ENCODE results near the gene RORC. TPM values are rescaled to one million over a fixed set of nuclear protein-coding genes. Genes with fewer than 3 reads are reported as not detected.

The RORC gene
- polyA plus RNA-seq, 3 donors: 0.03 TPM; not detected in 2

- H3K36me3 Mint-ChIP-seq: no peaks in the 10 kb centered on the region
- H3K4me1 ChIP-seq (ENCODE audit: control insufficient read depth in 1 of 2, insufficient read depth in 2 of 2, low read length in 2 of 2): peaks cover 41% of the 10 kb centered on the region in 2 donors
- no peak overlapping the region for H3K4me2 ChIP-seq (replicated peaks; ENCODE audit: extremely low read depth, low read length, poor library complexity, severe bottlenecking)
- peaks cover 51% of the 10 kb centered on the region for H3K4me1 Mint-ChIP-seq
- no peak overlapping the region for H3K27ac ChIP-seq (ENCODE audit: low read depth in 1 of 2, low read length in 2 of 2)
- no peak overlapping the region for H3K9ac ChIP-seq (ENCODE audit: insufficient read depth, low read length, poor library complexity, severe bottlenecking)
- WGBS (ENCODE audit: insufficient coverage): 99% methylated on average over 6 of the region's 7 CpGs
- no peaks in the 10 kb centered on the region for H3K36me3 ChIP-seq (replicated peaks in 1 of 2; ENCODE audit: control insufficient read depth in 1 of 2, insufficient read depth in 2 of 2, low read length in 2 of 2)
- DNase-seq: no peak
- H3K4me3 ChIP-seq (replicated peaks in 1 of 3; ENCODE audit: low read depth in 2 of 3, low read length in 3 of 3): no peak overlapping the region
- H3K9me3 Mint-ChIP-seq: peaks cover 0 to 8% (median 3%) of the 10 kb centered on the region in 7 donors
- peaks cover 1 to 8% (median 2%) of the 10 kb centered on the region in 3 donors for H3K27me3 Mint-ChIP-seq (ENCODE audit: low read depth in 3 of 3)
- H2AFZ ChIP-seq (ENCODE audit: insufficient read depth, low read depth, low read length, poor library complexity, severe bottlenecking): no peak overlapping the region
- no peak overlapping the region for H3K27ac Mint-ChIP-seq
- no peaks in the 10 kb centered on the region for H3K79me2 ChIP-seq (ENCODE audit: insufficient read depth, low read length)
- H3K27me3 ChIP-seq (ENCODE audit: control insufficient read depth in 2 of 2, insufficient read depth in 2 of 2, low read length in 2 of 2): no peaks in the 10 kb centered on the region
- H4K20me1 ChIP-seq (ENCODE audit: insufficient read depth, low read length): no peaks in the 10 kb centered on the region
- TF ChIP-seq, protein P1, sequence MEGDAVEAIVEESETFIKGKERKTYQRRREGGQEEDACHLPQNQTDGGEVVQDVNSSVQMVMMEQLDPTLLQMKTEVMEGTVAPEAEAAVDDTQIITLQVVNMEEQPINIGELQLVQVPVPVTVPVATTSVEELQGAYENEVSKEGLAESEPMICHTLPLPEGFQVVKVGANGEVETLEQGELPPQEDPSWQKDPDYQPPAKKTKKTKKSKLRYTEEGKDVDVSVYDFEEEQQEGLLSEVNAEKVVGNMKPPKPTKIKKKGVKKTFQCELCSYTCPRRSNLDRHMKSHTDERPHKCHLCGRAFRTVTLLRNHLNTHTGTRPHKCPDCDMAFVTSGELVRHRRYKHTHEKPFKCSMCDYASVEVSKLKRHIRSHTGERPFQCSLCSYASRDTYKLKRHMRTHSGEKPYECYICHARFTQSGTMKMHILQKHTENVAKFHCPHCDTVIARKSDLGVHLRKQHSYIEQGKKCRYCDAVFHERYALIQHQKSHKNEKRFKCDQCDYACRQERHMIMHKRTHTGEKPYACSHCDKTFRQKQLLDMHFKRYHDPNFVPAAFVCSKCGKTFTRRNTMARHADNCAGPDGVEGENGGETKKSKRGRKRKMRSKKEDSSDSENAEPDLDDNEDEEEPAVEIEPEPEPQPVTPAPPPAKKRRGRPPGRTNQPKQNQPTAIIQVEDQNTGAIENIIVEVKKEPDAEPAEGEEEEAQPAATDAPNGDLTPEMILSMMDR (IDR thresholded peaks at IDR 0.05): no peak
- intact Hi-C loops (cut with micrococcal nuclease): no loop called here
- H3K9me3 ChIP-seq (replicated peaks in 1 of 2; ENCODE audit: control insufficient read depth in 1 of 2, insufficient read depth in 1 of 2, low read length in 2 of 2): no peaks in the 10 kb centered on the region
- no peak overlapping the region for H3K4me3 Mint-ChIP-seq
These were observed 29.0 kb upstream of the RORC start for GRCh38 chr1:151860504-151861187.

- Histone ChIP-seq H4K20me1 (ENCODE audit: insufficient read depth, low read length) (no peaks in the 10 kb centered on the region), H3K9me3 (replicated peaks in 1 of 2; ENCODE audit: control insufficient read depth in 1 of 2, insufficient read depth in 1 of 2, low read length in 2 of 2) (no peaks in the 10 kb centered on the region), H3K36me3 (replicated peaks in 1 of 2; ENCODE audit: control insufficient read depth in 1 of 2, insufficient read depth in 2 of 2, low read length in 2 of 2) (no peaks in the 10 kb centered on the region), H3K4me1 (ENCODE audit: control insufficient read depth in 1 of 2, insufficient read depth in 2 of 2, low read length in 2 of 2) (peaks cover 41 to 42% of the 10 kb centered on the region in 2 donors), H3K27me3 (ENCODE audit: control insufficient read depth in 2 of 2, insufficient read depth in 2 of 2, low read length in 2 of 2) (no peaks in the 10 kb centered on the region), H3K4me3 (replicated peaks in 1 of 3; ENCODE audit: low read depth in 2 of 3, low read length in 3 of 3) (no peak overlapping the region), H3K9ac (ENCODE audit: insufficient read depth, low read length, poor library complexity, severe bottlenecking) (no peak overlapping the region), H3K4me2 (replicated peaks; ENCODE audit: extremely low read depth, low read length, poor library complexity, severe bottlenecking) (no peak overlapping the region), H3K27ac (ENCODE audit: low read depth in 1 of 2, low read length in 2 of 2) (no peak overlapping the region), H2AFZ (ENCODE audit: insufficient read depth, low read depth, low read length, poor library complexity, severe bottlenecking) (no peak overlapping the region), H3K79me2 (ENCODE audit: insufficient read depth, low read length) (no peaks in the 10 kb centered on the region)
- Mint-ChIP-seq H3K4me1 (peaks cover 53% of the 10 kb centered on the region), H3K27me3 (ENCODE audit: low read depth in 3 of 3) (peaks cover 0 to 5% (median 0%) of the 10 kb centered on the region in 3 donors), H3K36me3 (no peaks in the 10 kb centered on the region), H3K27ac (no peak overlapping the region), H3K9me3 (peaks cover 0 to 8% (median 3%) of the 10 kb centered on the region in 7 donors), H3K4me3 (no peak overlapping the region)
- intact Hi-C loops (cut with micrococcal nuclease): no loop called here
- TF ChIP-seq, protein P1 (IDR thresholded peaks at IDR 0.05): no peak
- 0% methylated on average over 1 of the region's 6 CpGs for WGBS (ENCODE audit: insufficient coverage)
- peak in 1 of 3 donors; percentile 32 for DNase-seq
These were observed 28.3 kb upstream of the RORC start for GRCh38 chr1:151859891-151860293.
